Measurements from ENCODE around the gene FCRL5. TPM values are rescaled to one million over a fixed set of nuclear protein-coding genes. Genes with fewer than 3 reads are reported as not detected.

Gene FCRL5
- not detected for total RNA-seq

DNA sequence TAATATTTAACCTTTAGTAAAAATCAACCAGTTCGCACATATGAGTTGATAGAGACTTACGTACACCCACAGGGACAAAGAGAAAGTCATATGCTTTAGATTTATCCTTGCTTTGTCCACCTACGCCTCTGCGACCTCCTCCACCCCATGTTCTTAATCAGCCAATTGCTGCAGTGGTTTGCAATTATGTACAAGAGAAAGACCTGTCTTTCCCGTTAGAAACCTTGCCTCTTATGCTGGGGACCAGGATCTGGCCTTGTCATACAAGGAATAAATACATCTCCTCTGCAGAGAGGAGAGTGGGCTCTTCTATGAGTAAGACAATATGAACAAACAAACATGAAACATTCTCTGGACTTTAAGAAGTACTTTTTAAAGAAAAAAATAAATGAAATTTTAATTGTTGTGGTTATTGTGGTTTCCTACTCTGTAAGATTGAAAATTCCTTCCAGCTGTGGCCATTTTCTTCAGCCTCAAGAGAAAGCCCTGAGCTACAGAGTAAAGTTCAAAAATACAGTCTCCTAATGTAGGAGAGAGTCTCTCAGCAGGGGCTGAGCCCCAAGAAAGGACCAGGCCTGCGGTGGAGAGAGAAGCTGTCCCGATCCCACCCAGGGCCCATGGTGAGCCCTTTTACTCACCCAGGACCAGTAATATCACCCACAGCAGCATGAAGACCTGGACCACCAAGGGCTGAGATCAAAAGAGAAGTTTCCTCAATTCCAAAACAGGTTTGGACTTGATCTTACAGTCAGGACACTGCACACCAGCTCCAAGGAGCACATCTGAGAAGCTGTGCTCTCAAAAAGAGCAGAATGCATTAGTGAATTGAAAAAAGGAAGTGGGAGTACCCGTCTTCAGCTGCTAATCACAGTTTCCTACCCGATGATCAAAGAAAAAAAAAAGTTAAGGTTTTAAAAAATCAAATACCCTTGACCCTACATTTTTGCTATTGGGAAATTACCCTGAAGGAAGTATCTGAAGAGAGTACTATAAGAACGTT lies at the start of gene FCRL5:
FCRL5 (minus strand) TSS at position 822 of the 1,000 bp plus-strand sequence; CDS start at position 669, 153 bp downstream.
- DNase-seq (ENCODE audit: low spot score in 2 of 2): no peak
- TF ChIP-seq, protein P1, sequence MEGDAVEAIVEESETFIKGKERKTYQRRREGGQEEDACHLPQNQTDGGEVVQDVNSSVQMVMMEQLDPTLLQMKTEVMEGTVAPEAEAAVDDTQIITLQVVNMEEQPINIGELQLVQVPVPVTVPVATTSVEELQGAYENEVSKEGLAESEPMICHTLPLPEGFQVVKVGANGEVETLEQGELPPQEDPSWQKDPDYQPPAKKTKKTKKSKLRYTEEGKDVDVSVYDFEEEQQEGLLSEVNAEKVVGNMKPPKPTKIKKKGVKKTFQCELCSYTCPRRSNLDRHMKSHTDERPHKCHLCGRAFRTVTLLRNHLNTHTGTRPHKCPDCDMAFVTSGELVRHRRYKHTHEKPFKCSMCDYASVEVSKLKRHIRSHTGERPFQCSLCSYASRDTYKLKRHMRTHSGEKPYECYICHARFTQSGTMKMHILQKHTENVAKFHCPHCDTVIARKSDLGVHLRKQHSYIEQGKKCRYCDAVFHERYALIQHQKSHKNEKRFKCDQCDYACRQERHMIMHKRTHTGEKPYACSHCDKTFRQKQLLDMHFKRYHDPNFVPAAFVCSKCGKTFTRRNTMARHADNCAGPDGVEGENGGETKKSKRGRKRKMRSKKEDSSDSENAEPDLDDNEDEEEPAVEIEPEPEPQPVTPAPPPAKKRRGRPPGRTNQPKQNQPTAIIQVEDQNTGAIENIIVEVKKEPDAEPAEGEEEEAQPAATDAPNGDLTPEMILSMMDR (IDR thresholded peaks at IDR 0.05): no peak
- Histone ChIP-seq H3K4me3 (no peak within 1 kb of the TSS), H3K36me3 (no peaks in the 10 kb centered on the region), H3K27ac (no peak within 1 kb of the TSS), H3K4me1 (no peaks in the 10 kb centered on the region), H3K9me3 (no peaks in the 10 kb centered on the region), H3K27me3 (no peaks in the 10 kb centered on the region)
- intact Hi-C loops (cut with DNase I): no loop called here

GRCh38 chr1:157600236-157600635 lies 47.9 kb upstream of the FCRL5 start:
- Histone ChIP-seq H3K27ac (no peak overlapping the region), H3K27me3 (no peaks in the 10 kb centered on the region), H3K36me3 (no peaks in the 10 kb centered on the region), H3K9me3 (no peaks in the 10 kb centered on the region), H3K4me1 (no peaks in the 10 kb centered on the region), H3K4me3 (no peak overlapping the region)
- intact Hi-C loops (cut with DNase I): no loop called here
- TF ChIP-seq, protein P1 (IDR thresholded peaks at IDR 0.05): no peak
- no peak for DNase-seq (ENCODE audit: low spot score in 2 of 2)

DNA sequence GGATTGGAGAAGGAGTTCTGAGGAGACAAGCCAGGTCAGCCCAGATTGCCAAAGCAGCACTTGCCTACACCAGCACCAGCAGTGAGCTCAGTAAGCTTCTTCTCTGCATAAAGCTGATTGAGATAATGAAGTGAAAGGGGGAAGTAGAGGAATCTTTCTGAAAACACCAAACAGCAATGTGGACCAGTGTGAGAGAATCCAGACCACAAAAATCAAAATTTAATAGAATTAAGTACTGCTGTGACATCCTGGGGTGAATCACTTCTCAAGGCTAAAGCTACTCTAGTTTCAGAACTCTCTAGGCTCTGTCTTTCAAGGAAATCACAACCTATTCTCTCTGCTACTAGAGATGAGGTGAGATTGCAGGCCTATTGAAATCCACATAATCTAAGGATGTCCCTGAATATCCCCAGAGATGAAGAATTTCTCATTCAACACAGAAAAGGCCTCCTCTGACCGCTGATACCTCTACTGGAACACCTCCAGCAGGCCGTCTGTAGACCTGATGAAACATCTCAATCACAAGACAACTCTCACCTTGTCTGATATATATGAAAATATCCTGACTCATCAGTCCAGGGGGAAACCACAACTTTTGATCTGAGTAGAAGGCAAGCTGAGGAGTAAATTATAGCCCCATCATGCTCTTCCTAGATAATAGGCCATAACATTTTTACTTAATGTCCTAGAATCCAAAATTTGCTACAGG lies 45.8 kb upstream of the FCRL5 start, which contains the start of gene FCRL4:
FCRL4 (minus strand) TSS at position 127 of the 709 bp plus-strand sequence. CDS start 141 bp downstream, outside the sequence.
- no peaks in the 10 kb centered on the region for H3K27me3 ChIP-seq
- no peak within 1 kb of the TSS for H3K4me3 ChIP-seq
- TF ChIP-seq, protein P1 (IDR thresholded peaks at IDR 0.05): no peak
- no peaks in the 10 kb centered on the region for H3K36me3 ChIP-seq
- intact Hi-C loops (cut with DNase I): no loop called here
- H3K4me1 ChIP-seq: no peaks in the 10 kb centered on the region
- no peaks in the 10 kb centered on the region for H3K9me3 ChIP-seq
- no peak within 1 kb of the TSS for H3K27ac ChIP-seq
- no peak for DNase-seq (ENCODE audit: low spot score in 2 of 2)

DNA sequence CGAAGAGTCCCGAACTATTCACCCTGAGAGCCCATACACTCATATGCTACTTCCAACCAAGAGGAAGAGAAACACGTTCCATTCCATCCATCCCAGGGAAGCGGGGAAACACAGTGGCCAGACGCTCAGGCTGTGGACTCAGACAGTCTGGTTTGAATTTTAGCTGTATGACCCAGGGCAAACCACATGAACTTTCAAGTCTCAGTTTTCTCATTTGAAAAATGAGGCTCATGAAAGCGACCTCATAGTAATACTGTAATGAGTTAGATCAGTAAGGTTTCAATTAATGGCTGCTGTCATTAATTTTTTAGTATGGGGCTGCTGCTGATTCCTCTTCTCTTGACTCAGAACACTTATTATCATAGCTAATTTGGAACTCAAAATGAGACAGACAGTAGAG lies 44.1 kb upstream of the FCRL5 start:
- TF ChIP-seq, protein P1 (IDR thresholded peaks at IDR 0.05): no peak
- Histone ChIP-seq H3K36me3 (no peaks in the 10 kb centered on the region), H3K4me1 (no peaks in the 10 kb centered on the region), H3K27ac (no peak overlapping the region), H3K27me3 (no peaks in the 10 kb centered on the region), H3K9me3 (no peaks in the 10 kb centered on the region), H3K4me3 (no peak overlapping the region)
- intact Hi-C loops (cut with DNase I): no loop called here
- DNase-seq (ENCODE audit: low spot score in 2 of 2): no peak

DNA sequence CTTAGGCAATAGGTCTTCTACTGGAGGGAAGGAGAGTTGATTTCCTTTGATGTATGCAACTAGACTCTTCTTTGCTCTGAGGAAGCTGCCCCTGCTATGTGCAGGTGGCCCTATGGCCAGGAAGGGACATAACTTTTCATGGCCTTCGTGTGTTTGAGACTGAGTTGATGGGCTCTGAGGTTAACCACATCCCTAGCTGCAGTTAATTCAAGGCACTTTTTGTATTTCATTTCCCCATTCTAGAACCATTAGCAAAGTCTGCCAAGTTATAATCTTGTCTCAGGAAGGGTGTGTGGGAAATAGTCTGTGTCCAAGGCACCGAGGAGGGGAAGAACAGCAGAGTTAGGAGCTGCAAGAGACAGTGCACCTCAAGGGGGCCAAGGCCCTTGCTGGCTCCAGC lies 43.0 kb upstream of the FCRL5 start:
- DNase-seq (ENCODE audit: low spot score in 2 of 2): no peak
- Histone ChIP-seq H3K4me3 (no peak overlapping the region), H3K27me3 (no peaks in the 10 kb centered on the region), H3K4me1 (no peaks in the 10 kb centered on the region), H3K27ac (no peak overlapping the region), H3K9me3 (no peaks in the 10 kb centered on the region), H3K36me3 (no peaks in the 10 kb centered on the region)
- intact Hi-C loops (cut with DNase I): no loop called here
- TF ChIP-seq, protein P1 (IDR thresholded peaks at IDR 0.05): no peak

Measured in ascending aorta (tissue), 2 donors.